D721Med (cell line): ENCODE data around the gene TEX10.

Source experiments
- DNase-seq: peaks from one replicate; pipeline ENCODE4 v3.0.0; 2011; ENCODE audit warnings: low spot score; ENCODE audit not compliant: insufficient read length
- FAIRE-seq: peaks from 2 replicates; lab custom pipeline; 2011; peaks lifted over from hg19 to GRCh38; lab: Jason Lieb, UNC
- CTCF ChIP-seq: IDR thresholded peaks from 2 replicates; pipeline ENCODE4 v1.5.1; 2012; ENCODE audit warnings: mild to moderate bottlenecking, control low read depth; ENCODE audit not compliant: insufficient read depth; ENCODE audit errors: missing control alignments

Gene TEX10

GRCh38 chr9:100298378-100298777, 54.4 kb downstream of the TEX10 start:
- no peak for DNase-seq
- no peak for TF ChIP-seq CTCF
- no peak for FAIRE-seq

DNA sequence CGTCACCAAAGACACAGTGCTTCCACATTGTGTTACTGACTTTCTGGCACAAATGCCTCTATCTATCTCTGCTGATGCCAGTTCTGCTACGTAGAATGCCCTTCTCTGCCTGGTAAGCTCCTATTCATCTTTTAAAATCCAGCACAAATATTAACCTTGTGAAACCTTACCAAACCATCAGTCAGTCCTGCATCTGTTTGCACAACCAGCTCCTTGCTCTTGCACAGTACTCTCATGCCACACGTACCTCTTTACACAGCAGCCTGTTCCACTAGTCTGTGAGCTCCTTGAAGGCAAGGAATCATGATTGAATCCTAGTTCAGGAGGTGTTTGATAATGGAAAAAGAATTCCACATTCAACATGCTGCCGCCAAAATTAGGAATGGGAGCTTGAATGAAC, 56.3 kb downstream of the TEX10 start:
- no peak for DNase-seq
- FAIRE-seq: no peak
- TF ChIP-seq CTCF: no peak

DNA sequence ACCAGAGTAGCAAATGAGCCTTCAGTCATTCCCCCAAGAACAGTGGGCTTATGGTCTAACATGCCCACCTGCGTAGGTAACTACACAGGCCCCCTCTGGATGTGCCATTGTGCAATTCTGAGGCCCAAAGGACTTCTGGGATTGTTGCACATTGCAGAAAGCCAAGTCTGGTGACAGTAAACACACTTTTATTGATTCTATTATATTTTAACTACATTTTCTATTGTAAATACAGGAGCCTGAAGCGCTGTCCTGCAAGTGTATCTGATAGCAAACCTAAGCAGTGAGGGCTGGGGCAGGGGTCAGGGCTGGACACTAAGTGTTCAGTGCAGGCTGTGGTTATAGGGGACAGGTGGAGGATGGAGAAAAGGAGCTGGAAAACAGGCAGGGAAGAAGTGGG, 57.5 kb downstream of the TEX10 start:
- FAIRE-seq: no peak
- no peak for DNase-seq
- TF ChIP-seq CTCF: no peak

DNA sequence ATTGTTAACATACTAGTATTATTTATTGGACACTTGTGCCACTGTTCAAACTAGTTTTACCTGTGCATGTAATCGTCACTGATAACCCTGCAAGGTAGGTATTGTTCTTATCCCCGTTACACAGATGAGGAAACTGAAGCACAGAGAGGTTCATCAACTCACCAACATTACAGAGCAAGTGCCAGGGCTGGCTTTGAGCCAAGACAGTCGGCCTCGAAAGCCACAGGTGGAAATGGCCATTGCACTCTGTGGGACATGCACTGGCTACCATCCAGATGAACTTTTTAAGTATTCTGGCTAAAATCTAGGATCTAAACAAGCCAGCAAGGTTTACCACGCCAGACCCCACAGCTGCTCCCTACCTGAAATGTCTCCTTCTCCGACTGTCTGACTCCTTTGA, 57.9 kb downstream of the TEX10 start:
- no peak for TF ChIP-seq CTCF
- DNase-seq (no peak), FAIRE-seq (no peak)

- no peak for TF ChIP-seq CTCF
- FAIRE-seq: no peak
- no peak for DNase-seq
Observed at GRCh38 chr9:100294341-100294740, 58.4 kb downstream of the TEX10 start.

GRCh38 chr9:100292414-100292813, 60.3 kb downstream of the TEX10 start:
- no peak for FAIRE-seq
- DNase-seq: no peak
- no peak for TF ChIP-seq CTCF

- no peak for TF ChIP-seq CTCF
- FAIRE-seq: no peak
- DNase-seq: no peak
Observed at GRCh38 chr9:100290714-100291113, 62.0 kb downstream of the TEX10 start.
